ENCODE results near the gene C19orf18.
"Not testable (repeated sequence)": the region's sequence is repeated elsewhere in the genome, so short reads cannot be mapped to it uniquely, and the experiment has no call there.

The C19orf18 gene

GRCh38 chr19:57974434-57974833, at the start of gene C19orf18:
Gene C19orf18, minus strand, starts transcription at chr19:57974534. Its CDS starts 102 bp downstream, at chr19:57974432.
- DNase-seq, result no peak

GRCh38 chr19:58022283-58022660, 47.9 kb upstream of the C19orf18 start:
- no peak for DNase-seq

- no peak for DNase-seq
Measured at GRCh38 chr19:58021541-58022282, 47.4 kb upstream of the C19orf18 start.

GRCh38 chr19:58020129-58020528, 45.8 kb upstream of the C19orf18 start:
- DNase-seq, result no peak

DNA sequence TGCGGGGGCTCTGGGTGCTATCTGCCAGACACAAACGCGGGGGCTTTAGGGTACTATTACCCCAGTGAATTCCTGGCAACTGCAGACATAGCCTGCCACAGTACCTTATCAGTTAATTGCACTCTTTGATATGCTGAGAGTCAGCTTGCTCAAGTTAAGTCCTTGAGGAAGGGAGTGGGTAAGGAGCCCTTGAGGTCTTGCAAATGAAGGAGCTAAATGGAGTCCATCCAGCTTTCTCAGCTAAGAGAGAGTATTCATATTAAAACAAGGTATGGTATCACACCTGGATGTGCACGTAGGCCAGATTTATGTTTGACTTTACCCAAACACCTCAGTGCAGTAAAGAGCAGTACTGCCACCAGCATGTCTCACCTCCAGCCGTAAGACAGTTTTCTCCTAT, 39.8 kb upstream of the C19orf18 start:
- no peak for DNase-seq

DNA sequence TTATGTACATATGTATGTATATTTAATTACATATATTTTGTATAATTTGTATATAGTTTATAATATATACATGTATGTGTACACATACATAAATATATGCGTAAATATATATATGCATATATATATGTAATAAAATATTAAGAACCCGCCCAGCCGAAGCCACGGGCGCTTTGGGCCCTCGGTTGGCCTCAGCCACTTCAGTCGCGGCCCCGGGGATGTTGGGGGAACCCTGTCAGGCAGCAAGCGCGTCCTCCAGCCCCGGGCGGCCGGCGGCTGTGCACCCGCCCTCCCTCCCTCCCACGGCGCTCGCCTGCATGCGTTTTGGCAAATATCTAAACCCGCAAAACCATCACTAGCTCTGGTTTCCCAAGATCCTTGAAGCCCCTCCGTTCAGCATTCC, 36.2 kb upstream of the C19orf18 start:
- no peak for DNase-seq

- peak; percentile 37 for DNase-seq
Measured at GRCh38 chr19:58009666-58010301, 35.5 kb upstream of the C19orf18 start.

DNA sequence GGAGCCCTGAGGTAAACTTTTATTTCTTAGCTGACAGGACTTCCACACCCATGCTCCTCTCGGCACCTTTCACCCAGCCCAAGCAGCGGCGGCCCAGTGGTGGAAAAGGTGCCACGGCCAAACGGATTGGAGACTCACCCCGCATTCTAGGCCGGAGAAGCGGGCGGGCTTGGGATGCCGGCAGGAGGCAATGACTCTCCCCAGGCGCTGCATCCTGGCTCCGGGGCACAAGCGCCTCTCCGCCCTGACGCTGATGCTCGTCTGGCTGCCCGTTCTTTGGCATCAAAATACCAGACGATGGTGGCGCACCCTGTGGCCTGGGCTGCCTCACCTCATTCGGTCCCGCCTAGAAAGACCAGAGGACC, 34.9 kb upstream of the C19orf18 start:
- no peak for DNase-seq

GRCh38 chr19:58008877-58009276, 34.5 kb upstream of the C19orf18 start:
- not testable (repeated sequence) for DNase-seq

GRCh38 chr19:58007285-58007684, 33.0 kb upstream of the C19orf18 start:
- no peak for DNase-seq

GRCh38 chr19:58003174-58003828, 29.0 kb upstream of the C19orf18 start:
- no peak for DNase-seq

- peak; percentile 83 for DNase-seq
Measured at GRCh38 chr19:58002384-58003173, 28.2 kb upstream of the C19orf18 start, which contains the start of gene ZNF606. Gene ZNF606, minus strand, starts transcription at chr19:58002820. Its CDS starts 1,501 bp downstream, at chr19:58001319.

GRCh38 chr19:58001895-58002369, 27.6 kb upstream of the C19orf18 start:
- DNase-seq, result no peak

DNA sequence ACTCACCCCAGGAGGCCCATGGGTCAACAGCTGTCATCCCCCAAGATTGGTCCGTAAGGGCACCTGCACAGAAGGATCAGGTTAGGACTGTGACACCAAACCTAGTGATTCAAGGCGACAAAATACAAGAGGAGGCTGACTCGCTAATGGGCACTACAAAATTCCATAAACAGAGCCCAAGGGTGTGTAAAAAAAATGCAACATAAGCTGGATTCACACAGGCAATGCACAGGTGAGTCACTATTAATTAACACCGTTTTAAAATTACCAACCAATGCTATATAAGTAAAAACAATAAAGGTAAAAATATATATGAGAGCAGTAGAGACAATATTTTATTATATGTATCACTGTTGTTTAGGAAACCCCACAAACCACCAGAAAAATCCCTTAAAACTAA, 26.3 kb upstream of the C19orf18 start:
- no peak for DNase-seq

GRCh38 chr19:57992841-57993240, 18.5 kb upstream of the C19orf18 start:
- DNase-seq, result no peak

DNA sequence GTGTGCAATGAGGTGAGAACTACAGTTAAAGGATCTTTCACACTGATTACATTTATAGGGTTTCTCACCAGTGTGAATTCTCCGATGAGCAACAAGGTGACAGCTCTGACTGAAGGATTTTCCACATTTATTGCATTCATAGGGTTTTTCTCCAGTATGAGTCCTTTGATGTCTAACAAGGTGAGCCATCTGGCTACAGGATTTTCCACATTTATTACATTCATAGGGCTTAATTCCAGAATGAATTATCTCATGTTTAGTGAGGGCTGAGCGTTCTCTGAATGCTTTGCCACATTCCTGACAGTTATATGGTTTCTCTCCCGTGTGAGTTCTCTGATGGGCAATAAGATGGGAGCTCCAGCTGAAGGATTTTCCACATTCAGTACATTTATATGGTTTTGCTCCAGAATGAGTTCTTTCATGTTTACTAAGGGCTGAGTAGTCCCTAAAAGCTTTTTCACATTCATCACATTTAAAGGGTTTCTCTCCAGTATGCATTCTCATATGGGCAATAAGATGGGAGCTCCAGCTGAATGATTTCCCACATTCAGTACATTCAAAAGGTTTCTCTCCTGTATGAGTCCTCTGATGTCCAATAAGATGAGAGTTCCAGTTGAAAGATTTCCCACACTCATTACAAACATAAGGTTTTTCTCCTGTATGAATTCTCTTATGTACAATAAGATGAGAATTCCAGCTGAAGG, 4.4 kb upstream of the C19orf18 start:
- DNase-seq, result no peak

- DNase-seq, result no peak
Measured at GRCh38 chr19:57964761-57965160, 9.6 kb downstream of the C19orf18 start.

- DNase-seq, result no peak
Measured at GRCh38 chr19:57961785-57962184, 12.5 kb downstream of the C19orf18 start.

DNA sequence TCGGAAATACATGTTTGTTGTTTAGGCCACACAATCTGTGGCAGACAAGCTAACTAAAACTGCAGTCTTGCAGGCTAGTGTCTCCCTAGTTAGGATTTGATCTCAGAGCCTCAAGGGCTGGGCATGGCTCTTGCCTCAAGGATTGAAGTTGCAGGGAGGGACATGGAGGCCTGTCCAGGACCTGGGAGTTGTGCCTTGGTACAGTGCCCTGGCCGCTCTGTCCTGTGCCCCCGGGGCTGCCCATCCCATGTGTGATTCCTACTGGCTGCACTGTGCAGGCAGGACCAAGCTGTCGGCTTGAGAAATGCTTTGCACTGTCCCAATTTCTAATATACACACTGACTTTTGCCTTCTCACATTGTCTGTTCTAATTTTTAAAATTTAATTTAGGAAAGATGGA, 19.3 kb downstream of the C19orf18 start:
- no peak for DNase-seq

GRCh38 chr19:57949702-57950101, 24.6 kb downstream of the C19orf18 start:
- DNase-seq, result no peak

DNA sequence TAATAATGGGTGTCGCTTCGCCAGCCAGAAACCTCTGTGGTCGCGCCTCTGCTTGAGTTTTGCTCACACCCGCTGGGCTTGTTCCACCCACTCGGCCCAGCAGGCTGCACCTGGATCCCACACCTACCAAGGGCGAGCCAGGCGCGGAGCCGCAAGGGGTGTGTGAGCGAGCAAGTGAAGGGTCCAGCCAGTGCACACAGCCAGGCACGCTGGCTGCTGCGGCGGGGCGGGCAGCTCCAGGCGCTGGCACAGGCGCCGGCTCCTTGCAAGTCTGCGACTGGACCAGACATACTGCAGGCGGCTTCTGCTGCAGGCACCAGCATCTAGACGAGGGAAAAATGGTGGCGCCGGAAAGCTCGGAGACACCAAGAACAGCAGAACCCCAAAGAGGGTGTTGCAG, 25.0 kb downstream of the C19orf18 start:
- no peak for DNase-seq

GRCh38 chr19:57947419-57948134, 26.8 kb downstream of the C19orf18 start, which contains the start of gene ZNF256:
Gene ZNF256, minus strand, starts transcription at chr19:57947706. Its CDS starts 232 bp downstream, at chr19:57947474.
- DNase-seq, result peak; percentile 95
